CD4-positive, alpha-beta T cell treated with Interleukin-1 beta for 1 hour (primary cell): ENCODE results near the gene LSM7.
A peak's percentile ranks its signal among the peaks of the same experiment; 100 is the strongest.

ENCODE experiments used
- DNase-seq, 2 donors: peaks; one replicate each; pipeline ENCODE4 v3.0.0-alpha.2; 2020 to 2022

The LSM7 gene

GRCh38 chr19:2320049-2320448 lies 8.3 kb downstream of the LSM7 start:
- no peak for DNase-seq

DNA sequence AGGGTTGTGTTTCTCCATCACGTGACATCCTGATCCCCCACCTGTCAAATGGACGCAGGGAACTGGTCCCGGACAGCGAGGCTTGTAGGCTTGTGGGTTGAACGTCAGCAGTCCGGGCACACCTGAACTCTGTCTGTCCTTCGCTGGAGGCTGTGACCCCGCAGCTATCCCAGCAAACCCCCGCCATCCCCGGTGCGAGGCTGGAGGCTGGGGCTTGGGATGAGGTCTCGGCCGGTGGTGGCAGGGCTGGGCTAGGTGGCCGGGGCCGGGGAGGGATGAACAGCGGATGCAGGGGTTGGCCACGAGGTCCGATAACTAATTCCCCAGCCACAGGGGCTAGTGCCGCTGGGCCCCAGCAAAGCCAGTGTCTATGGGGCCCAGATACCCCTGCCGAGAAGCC lies 8.8 kb downstream of the LSM7 start:
- DNase-seq = no peak

- DNase-seq = no peak
Observed at GRCh38 chr19:2318923-2319322, 9.5 kb downstream of the LSM7 start.

GRCh38 chr19:2317756-2318155 lies 10.6 kb downstream of the LSM7 start:
- no peak for DNase-seq

DNA sequence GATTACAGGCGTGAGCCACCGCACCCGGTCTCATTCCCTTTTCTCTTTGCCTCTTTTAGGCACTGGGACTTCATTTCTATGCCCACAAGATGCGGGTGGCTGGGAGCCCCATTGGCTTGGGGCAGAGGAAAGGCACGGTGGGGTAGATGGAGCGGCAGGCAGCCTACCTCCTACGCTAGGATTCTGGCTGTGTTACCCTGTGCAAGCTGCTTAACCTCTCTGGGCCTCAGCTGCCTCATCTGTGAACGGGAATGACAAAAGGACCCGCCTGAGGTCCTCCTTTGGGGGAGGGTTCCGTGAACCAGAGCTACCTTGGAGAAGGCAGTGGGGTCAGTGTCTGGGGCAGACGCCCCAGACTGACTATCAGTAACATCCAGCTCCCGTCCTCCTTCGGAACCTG lies 11.1 kb downstream of the LSM7 start:
- no peak for DNase-seq

- DNase-seq = peak; percentile 31 to 77
Observed at GRCh38 chr19:2315818-2316353, 12.5 kb downstream of the LSM7 start.

DNA sequence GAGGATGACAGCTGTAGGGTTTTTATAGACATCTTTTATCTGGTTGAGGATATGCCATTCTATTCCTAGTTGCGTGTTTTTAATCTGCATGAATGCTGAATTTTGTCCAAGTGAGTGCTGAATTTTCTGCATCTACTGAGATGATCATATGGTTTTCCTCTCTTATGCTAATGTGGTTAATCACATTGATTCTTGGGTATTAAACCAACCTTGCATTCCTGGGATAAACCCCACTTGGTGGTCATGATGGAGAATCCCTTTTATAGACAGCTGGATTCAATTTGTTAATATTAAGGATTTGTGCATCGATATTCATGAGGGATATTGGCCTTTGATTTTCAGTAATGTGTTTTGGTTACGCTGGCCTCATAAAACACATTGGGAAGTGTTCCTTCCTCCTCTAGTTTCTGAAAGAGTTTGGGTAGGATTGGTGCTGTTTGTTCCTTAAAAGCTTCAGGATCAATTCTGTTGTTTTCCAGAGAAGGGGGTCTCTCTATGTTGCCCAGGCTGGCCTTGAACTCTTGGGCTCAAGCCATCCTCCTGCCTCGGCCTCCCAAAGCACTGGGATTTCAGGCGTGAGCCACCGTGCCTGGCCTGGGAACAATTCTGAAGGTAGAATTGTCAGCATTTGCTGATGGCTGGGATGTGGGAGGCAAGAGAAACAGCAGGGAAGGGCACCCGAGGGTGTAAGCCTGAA lies 13.1 kb downstream of the LSM7 start:
- DNase-seq = no peak

GRCh38 chr19:2312820-2313501 lies 15.4 kb downstream of the LSM7 start:
- no peak for DNase-seq

GRCh38 chr19:2311093-2311492 lies 17.3 kb downstream of the LSM7 start:
- no peak for DNase-seq

- no peak for DNase-seq
Observed at GRCh38 chr19:2309734-2310362, 18.5 kb downstream of the LSM7 start.

GRCh38 chr19:2308114-2308556 lies 20.3 kb downstream of the LSM7 start, which contains the start of gene LINGO3:
Gene LINGO3, minus strand, starts transcription at chr19:2308154. Its CDS starts 16,378 bp downstream, at chr19:2291776.
- no peak for DNase-seq

DNA sequence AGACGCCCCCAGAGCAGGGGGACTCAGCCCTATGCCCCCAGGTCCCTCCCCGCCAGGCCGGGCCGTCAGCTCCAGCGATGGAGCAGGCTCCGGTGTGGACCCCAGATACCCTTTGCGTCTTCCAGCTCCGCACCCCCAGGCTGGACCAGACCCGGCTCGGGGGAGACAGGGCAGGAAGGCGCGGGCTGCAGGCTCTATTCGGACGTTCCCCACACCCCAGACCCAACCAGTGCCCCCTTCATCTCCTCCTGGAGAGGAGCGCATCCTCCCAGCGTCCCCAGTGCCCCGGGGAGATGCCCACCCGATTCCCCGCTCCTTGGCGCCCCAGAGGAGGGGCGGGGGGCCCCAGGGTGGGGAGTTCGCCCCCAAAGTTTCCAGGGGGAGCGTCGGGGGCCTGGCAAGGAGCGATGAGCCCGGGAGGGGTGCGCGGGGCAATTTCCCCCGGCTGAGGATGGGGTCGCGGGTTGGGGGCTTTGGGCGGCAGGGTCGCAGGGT lies 20.8 kb downstream of the LSM7 start:
- no peak for DNase-seq

DNA sequence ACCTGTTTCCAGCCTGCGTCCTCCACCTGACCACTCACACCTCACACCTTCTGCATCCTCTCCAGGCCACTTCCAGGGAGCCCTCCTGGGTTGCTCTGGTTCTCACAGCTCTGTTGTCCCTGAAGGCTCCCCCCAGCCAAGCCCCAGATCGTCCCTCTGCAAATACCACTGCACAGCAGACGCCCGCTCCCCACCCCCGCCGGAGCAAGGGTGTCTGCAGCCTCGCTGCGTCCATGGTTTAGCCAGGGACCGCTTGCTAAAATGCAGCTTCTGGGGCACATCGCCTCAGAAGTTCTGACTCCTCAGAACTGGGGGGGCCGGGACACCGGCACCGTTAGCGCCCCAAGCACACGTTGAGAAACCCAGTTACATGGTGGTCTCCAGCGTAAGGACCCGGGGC lies 21.4 kb downstream of the LSM7 start:
- no peak for DNase-seq

DNA sequence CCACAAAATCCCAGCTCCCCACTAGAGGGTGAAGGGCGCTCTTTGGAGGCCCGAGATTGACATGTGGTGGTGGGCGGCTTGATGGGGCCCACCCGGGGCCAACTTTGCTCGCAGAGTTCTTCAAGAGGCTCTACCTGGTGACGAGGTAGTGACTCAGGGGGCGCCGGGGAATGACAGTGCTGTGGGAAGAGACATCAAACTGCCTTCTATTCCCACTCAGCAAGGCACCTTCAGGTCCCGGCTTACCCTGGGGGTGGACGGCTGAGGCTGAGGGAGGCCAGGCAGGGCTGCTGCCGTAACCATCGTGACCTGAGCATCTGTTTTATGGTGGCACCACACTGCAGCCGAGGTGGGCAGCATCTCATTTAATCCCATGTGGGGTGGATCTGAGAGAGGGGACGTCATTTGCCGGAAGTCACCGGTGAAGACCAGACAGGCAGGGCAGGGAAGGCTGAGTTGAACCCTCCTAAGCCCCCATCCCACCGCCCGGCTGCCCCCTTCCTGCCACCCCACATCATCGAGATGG lies 22.0 kb downstream of the LSM7 start:
- no peak for DNase-seq

- DNase-seq = no peak
Observed at GRCh38 chr19:2305452-2306280, 22.7 kb downstream of the LSM7 start.

GRCh38 chr19:2303211-2303798 lies 25.1 kb downstream of the LSM7 start:
- DNase-seq = no peak

DNA sequence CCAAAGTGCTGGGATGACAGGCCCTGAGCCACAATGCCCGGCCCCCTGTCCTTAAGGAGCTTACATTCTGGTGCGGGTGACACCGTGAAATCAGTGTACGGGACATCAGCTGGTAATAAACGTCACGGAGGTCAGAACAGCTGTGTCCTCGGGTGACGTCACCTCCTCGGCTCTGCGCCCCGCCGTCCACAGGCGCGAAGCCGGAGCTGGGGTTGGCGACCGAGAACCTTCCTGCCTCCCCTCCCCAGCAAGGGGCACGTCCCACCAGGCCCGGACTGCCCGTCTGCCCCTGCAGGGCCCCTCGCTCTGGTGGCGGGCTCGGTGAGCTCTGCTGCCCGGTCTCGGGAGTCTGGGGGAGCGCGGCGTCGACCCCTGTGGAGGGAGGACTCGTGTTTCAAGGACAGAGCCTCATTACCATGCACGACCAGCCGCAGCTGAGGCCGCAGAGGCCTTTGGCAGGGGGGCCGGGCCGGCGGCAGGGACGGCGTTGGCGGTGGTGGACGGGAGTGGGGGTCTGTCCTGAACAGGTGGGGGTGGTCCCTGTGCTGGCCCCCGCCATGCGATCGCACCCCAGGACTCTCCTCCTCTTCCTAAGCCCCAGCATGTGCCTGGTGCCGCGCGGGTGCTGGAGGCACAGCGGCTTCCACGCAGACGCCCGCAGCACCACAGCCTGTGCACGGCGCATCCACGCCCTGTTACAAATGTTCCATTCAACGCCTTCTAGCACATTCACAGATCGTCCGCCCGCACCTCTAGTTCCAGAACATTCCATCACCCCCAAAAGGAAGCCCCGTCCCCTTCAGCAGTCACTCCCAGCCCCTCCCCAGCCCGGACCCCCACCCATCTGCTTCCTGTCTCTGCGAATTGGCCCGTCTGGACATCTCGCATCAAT lies 25.8 kb downstream of the LSM7 start:
- DNase-seq = peak in 1 of 2 donors; percentile 68

DNA sequence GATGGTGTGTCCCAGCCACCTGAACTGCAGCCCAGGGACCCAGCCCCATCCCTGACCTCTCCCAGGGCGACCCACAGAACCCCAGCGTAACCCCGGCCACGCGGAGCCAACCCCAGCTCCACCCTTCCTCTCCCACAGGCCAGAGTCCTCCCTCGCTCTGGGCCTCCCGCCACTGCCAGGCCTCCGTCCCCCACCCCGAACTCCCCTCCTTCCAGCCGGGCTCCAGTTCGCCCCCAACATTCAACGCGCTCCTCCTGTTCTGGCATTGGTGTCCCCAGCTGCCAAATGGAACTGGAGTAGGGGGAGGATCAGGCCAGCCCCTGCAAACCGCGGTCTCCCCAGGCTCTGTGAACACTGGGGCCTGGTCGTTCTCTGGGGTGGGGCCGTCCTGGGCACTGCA lies 27.9 kb downstream of the LSM7 start:
- no peak for DNase-seq

DNA sequence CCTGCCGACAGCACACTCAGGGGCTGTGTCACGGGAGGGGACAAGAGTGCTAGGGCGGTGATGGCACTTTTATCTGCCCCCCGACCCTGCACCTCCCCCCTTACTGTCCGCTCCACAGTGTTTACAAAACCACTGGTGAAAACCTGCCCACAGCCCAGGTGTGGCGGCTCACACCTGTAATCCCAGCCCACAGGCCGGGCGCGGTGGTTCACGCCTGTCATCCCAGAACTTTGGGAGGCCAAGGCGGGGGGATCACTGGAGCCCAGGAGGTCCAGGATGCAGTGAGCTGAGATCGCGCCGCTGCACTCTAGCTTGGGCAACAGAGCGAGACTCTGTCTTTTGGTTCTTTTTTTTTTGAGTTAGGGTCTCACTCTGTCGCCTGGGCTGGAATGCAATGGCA lies 32.2 kb downstream of the LSM7 start:
- no peak for DNase-seq

- DNase-seq = no peak
Observed at GRCh38 chr19:2294687-2295335, 33.6 kb downstream of the LSM7 start.
